Fibroblast of pulmonary artery (primary cell): ENCODE data around the gene ZNRD2.

ENCODE experiments used
- DNase-seq: peaks from one replicate; pipeline ENCODE4 v3.0.0-alpha.2; 2010; ENCODE audit warnings: low read depth
- H3K4me3 ChIP-seq: replicated peaks from 2 replicates; pipeline ENCODE4 v1.5.1; 2011; ENCODE audit warnings: low read depth, mild to moderate bottlenecking, control low read depth, low read length, moderate library complexity
- CTCF ChIP-seq: IDR thresholded peaks from 2 replicates; pipeline ENCODE4 v1.5.1; 2011; ENCODE audit warnings: mild to moderate bottlenecking, control low read depth, low read length, inconsistent platforms; ENCODE audit errors: missing control alignments

The ZNRD2 gene

GRCh38 chr11:65525546-65526480 lies 44.5 kb upstream of the ZNRD2 start:
- H3K4me3 ChIP-seq: peak overlapping the region; percentile 79

GRCh38 chr11:65526744-65527143 lies 43.5 kb upstream of the ZNRD2 start:
- no peak overlapping the region for H3K4me3 ChIP-seq
- TF ChIP-seq CTCF: no peak
- DNase-seq: no peak

More at GRCh38 chr11:65525546-65526480, 44.5 kb upstream of the ZNRD2 start:
- TF ChIP-seq CTCF: no peak
- no peak for DNase-seq

GRCh38 chr11:65528819-65529350 lies 41.4 kb upstream of the ZNRD2 start:
- TF ChIP-seq CTCF: no peak
- H3K4me3 ChIP-seq: no peak overlapping the region
- no peak for DNase-seq

- no peak for DNase-seq
- no peak overlapping the region for H3K4me3 ChIP-seq
- no peak for TF ChIP-seq CTCF
Observed at GRCh38 chr11:65529475-65530156, 40.7 kb upstream of the ZNRD2 start.

- TF ChIP-seq CTCF: peak; percentile 28
- no peak overlapping the region for H3K4me3 ChIP-seq
- no peak for DNase-seq
Observed at GRCh38 chr11:65530157-65530496, 40.1 kb upstream of the ZNRD2 start.

- no peak for DNase-seq
- H3K4me3 ChIP-seq: no peak overlapping the region
- no peak for TF ChIP-seq CTCF
Observed at GRCh38 chr11:65532388-65533064, 37.8 kb upstream of the ZNRD2 start.
